Stimulated activated CD4-positive, alpha-beta T cell treated with anti-CD3 and anti-CD28 coated beads, TNF-alpha, amount 100 ng/mL, for 1 hour (primary cell): ENCODE results near the gene SPINK5.

Experiments used
- DNase-seq, 3 donors: peaks; one replicate each; pipeline ENCODE4 v3.0.0-alpha.2; 2020; ENCODE audit warnings: low read depth in 3 of 3, low spot score in 1 of 3

SPINK5 gene

DNA sequence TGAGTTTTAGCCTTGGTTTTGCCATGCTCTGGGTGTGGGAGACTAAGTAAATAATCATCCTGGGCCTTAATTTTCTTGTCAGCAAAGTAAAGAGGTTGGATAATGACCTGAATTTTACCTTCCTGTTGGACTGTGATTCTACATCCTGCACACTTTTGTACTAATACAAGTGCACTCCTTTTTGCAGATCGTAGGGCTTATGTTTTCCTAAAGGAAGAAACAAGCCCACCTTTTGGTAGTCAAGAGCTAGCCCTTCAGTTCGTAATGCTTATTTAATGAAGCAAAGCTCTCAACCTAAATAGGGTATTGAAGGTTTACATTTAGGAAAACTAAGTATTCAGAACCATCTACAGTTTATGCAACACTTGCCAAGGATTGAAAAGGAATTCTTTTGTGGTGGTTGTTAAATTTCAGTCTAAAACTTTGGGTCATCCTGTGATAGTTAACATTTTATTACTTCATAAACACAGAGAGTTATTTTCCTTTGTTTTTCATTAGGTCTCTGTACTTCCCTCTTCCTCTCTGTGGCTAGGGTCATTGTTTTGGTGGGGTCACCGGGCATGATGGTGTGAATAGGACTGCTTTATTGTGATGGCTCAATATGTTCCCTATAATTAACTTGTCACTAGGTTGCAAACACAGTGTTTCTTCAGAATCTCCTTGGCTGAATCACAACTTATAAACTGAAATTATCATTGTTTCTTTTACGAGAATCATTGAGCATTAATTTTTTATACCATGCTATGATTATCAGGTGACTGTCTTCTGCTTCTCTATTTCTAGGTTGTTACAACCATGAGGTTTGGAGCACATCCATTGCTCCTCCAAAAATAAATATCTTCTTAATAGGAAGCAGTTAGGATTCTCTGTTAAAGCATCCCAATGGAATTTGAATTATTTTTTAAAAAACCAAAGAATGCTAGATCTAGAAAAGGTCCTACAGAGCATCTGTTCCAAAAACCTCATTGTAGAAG lies 28.5 kb downstream of the SPINK5 start:
- DNase-seq: no peak

DNA sequence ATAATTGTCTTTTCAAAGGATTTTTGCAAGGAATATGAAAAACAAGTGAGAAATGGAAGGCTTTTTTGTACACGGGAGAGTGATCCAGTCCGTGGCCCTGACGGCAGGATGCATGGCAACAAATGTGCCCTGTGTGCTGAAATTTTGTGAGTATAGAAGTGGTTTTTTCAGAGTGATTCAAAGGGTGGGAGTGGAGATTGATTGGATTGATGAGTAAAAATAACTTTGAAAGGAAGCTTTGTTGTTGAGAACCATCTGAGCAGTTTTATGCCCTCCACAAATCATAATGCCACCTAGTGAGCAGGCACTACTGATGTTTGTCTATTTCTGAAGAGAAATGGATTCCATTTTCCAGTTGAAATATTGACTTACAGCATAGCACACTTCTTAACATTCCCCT lies 30.6 kb downstream of the SPINK5 start:
- no peak for DNase-seq

DNA sequence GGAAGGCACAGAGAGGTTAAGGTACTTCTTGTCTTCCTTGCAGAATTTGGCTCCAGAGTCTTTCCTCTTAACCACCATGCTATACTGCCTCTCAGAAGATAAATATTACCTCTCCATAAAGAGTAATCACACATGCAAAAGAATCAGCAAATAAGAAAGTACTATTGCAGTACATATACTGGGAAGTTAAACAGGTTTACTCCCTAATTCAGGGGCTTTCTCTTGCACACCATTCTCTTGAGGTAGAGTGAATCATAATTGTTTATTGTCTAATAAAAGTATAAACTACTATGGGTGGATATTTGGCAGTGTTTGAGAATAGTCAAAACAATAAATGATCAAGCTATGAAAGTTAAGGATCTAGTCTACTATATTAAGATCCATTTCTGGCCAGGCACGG lies 40.4 kb downstream of the SPINK5 start:
- DNase-seq: no peak

DNA sequence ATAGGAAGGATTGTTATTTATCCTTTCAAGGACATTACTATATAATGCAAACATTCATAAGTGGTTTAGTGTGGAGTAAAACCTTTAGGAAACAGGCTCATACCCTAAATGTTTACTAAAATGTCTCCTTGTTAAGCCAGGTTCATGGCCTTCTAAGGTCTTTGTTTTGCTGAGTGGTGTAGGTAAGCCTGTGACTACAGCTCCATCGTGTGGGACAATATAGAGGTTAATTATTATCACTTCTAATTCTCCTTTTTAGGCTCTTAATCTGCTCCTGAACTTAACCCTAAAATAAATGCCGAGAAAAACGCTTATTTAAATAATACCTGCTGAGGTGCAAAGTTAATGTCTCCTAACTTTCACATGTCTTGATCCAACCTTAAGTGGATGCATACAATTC lies 43.8 kb downstream of the SPINK5 start:
- no peak for DNase-seq

DNA sequence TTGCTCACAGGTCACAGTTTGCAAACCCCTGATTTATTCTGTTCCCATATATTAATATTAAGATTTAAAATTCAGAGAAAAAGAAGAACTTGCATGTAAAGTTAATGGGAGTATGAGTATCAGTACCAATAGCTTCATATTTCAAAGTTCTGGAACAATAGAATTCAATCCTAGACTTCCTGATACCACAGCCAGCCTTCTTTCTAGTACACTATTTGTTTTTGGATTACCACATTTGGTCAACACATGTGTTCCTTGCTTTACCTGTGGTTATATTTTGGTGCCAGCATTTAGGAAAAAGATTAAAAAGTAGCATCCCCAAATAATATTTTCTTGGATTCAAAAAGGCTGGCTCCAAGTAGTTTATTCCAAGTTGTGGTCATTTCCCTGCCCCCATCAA lies 49.5 kb downstream of the SPINK5 start:
- DNase-seq: no peak

DNA sequence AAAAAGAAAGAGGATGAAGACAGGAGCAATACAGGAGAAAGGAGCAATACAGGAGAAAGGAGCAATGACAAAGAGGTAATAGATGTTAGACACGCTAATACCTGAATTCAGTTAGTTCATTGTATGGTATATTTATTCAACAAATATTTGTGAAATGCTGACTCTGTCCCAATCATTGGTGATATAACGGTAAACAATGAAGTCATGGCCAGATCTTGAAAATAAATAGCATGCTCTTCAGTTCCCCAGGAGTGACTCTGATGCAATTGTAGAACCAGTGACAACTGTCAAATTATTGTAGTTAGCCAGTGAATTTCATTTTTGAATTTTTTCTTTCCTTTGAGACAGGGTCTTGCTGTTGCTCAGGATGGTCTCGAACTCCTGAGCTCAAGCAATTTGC lies 56.5 kb downstream of the SPINK5 start:
- no peak for DNase-seq

DNA sequence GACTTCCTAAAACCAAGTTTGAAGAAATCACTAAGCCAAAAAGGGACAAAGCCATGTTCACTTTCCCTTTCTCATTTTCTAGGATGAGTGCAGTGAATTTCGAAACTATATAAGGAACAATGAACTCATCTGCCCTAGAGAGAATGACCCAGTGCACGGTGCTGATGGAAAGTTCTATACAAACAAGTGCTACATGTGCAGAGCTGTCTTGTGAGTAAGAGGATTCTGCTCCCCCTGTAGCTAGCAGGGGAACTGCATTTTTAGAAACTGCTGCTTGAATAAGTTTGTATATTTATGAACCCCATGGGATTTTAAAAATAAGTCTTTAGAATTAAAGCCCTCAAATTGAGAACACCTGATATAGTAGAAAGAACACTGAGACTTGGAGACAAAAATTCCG lies 61.9 kb downstream of the SPINK5 start:
- DNase-seq: no peak

DNA sequence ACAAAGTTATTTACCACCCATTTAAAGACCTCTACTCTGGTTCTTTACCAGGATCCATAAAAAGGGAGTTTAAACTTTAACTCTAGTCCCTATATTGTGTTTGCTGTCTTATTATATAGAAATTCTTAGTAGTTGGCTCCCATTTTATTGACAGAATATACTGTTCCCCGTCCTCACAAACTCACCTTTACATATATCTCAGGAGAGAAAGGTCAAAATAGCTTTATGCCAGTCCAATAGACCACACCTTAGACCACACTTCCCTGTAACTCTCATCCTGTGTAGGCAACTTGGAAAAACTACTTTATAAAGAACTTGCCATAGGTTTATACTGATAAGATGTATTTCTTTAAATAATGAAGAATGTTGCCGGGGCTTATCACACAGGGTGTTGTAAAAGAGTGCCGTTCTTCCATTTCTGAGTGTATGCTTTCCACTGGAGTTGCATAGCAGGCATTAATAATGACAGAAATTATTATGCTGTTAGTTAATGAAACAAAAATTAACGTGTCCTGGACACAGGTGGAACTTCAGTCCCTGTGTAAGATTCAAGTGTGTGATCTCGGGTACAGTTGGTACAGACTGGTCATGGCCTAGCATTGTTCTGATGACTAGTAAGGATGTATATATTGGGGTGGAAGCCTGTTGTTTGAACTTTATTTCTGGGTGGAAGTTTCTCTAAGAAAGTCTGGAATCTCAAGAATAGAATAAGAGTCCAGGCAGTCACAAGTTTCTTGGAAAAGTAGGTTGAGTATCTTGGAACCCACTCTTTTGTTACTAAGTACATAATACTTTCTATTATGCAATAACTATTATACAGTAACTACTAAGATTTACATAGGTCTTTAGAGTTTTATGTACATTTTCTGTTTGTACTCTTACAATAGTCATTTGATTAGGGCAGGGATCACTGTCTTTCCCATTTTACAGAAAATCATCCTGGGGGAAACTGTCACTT lies 71.6 kb downstream of the SPINK5 start:
- no peak for DNase-seq

DNA sequence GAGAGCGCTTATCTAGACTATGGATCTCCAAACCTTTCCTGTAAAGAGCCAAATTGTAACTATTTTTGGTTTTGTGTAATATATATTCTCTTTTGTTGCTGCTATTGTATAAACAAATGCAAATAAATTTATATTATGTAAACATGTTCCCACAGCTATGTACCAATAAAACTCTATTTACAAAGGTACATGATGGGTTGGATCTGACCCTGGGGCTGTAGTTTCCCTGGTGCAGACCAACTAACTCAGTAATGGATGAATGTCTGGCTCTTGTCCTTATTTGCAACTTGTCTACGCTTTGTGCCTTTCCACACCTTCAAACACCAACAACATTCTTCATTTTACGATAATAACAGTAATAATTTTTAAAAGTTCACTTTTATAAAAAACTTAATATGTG lies 77.1 kb downstream of the SPINK5 start:
- no peak for DNase-seq

DNA sequence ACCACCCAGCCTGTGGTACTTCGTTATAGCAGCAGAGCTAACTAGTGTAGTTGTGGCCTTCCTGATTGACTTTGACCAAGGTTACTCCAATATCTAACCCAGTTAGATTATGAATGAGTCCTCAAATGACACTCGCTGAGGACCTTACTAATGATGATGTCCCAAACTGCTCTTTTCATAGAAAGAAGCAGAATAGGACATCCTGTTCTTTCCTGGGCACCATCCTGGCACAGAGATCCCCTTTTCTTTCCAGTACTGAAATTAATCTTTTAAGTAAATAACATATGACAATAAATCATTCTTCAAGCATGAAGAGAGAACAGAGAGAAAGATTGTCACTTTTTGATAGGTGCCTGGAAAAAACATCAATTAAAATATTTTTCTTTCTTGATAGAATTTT lies 77.9 kb downstream of the SPINK5 start:
- no peak for DNase-seq

DNA sequence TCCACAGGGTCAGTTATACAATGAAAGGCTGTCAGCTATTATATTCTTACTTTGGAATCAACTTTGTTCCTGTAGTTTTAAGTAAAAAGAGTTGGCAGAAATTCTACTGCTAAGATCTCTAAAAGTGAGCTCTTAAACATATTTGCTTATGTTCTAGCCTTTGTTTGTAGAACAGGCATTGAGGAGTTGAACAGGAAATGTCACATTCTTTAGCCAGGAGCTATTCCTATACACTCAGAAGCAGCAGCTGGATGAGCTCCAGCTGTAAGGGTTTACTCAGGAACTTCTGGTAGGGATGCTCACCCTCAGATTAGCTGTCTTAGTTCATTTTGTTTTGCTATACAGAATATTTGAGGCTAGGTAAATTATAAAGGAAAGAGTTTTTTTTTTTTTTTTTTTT lies 82.1 kb downstream of the SPINK5 start:
- DNase-seq: no peak

DNA sequence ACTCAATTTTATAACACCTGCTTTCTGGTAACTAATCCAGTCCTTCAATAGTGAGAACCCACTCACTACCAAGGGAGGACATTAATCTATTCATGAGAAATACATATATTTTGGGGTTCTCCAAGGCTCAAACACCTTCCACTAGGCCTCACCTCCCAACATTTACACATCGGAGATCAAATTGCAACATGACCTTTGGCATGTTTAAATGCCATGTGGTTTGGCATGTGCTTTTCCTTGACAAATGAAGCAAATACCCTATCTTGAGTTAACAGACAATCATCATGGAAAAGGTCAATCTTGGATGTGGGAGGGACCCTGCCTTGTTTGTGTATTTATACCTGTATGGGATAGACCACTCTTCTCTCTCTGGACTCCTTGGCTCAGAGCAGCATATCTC lies 82.7 kb downstream of the SPINK5 start:
- DNase-seq: no peak

DNA sequence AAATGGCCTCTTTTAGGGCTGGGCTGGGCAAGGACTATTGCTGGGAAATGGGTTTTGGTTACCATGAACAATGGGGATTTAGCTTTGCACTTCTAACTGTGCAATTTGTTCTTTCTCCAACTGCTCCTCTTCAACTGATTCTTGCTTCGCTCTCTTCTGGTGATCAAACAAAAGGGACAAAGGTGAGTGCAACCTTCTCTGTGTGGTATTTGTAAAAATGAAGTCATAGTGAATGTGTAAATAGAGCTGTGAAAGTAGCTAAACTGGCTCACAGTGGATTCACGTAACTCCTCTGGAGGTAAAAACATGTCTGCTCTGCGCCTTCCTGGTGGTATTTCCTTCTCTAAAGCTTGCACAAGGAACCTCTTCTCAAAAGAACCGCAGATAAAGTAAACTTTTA lies 83.6 kb downstream of the SPINK5 start:
- DNase-seq: no peak

DNA sequence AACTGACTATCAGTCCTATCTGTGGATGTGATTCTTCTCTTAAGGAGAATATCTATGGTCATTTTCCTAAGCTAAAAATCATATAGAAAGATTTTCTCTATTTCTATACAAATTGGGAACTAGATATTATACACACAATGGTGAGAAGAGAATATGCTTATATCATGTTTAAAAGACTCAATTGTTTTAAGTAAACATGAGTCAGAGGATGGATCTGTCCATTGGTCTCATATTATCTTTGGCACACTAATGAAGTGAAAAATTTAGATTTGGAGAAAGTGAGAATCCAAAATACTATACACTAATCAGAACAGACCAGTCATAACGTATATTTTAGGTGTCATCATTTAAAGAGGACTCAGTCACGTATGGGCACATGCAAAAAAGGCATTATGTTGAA lies 88.1 kb downstream of the SPINK5 start:
- no peak for DNase-seq

DNA sequence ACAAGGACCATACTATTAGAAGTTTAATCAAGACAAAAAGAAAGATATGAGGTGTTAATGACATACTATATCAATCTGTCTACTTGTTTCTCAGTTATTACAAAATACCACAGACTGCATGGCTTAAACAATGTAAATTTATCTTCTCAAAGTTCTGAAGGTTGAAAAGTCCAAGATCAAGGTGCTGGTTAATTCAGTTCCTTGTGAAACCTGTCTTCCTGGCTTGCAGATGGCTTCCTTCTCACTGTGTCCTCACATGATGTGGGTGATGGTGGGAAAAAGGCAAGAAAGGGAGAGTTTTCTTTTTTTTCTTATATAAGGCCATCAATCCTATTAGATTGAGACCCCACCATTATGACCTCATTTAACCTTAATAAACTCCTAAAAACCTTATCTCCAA lies 89.0 kb downstream of the SPINK5 start:
- DNase-seq: no peak

DNA sequence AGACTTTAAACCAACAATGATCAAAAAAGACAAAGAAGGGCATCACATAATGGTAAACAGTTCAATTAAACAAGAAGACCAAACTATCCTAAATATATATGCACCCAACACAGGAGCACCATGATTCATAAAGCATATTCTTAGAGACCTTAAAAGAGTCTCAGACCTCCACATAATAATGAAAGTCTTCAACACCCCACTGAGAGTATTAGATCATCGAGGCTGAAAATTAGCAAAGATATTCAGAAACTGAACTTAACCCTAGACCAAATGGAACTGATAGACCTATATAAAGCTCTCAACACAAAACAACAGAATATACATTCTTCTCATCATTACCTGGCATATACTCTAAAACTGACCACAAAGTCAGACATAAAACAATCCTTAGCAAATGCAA lies 92.8 kb downstream of the SPINK5 start:
- no peak for DNase-seq

DNA sequence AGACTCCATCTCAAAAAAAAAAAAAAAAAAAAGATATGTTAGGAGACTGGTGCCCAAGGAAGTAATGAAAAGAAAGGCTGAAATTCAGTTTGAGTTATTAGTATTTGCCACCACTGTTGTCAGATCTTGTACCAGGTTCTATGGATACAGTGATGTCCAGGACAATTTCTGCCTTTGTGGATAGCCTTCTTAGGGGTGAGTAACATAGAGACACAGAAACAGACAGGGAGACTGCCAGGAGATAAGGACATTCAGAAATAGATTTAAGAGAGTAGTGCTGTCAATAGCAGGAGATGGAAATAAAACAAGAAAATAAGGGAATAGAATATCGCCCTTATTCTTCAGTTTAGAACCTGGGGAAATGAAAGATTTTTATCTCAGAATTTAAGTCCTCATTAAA lies 98.3 kb downstream of the SPINK5 start:
- no peak for DNase-seq

DNA sequence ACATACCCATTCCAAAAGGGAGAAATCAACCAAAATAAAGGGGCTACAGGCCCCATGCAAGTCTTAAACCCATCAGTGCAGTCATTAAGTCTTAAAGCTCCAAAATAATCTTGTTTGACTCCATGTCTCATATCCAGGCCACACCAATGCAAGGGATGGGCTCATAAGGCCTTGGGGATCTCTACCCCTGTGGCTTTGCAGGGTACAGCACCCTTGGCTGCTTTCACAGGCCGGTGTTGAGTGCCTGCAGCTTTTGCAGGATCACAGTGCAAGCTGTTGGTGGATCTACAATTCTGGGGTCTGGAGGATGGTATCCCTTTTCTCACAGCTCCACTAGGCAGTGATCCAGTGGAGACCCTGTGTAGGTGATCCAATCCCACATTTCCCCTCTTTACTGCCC lies 99.6 kb downstream of the SPINK5 start:
- DNase-seq: no peak

DNA sequence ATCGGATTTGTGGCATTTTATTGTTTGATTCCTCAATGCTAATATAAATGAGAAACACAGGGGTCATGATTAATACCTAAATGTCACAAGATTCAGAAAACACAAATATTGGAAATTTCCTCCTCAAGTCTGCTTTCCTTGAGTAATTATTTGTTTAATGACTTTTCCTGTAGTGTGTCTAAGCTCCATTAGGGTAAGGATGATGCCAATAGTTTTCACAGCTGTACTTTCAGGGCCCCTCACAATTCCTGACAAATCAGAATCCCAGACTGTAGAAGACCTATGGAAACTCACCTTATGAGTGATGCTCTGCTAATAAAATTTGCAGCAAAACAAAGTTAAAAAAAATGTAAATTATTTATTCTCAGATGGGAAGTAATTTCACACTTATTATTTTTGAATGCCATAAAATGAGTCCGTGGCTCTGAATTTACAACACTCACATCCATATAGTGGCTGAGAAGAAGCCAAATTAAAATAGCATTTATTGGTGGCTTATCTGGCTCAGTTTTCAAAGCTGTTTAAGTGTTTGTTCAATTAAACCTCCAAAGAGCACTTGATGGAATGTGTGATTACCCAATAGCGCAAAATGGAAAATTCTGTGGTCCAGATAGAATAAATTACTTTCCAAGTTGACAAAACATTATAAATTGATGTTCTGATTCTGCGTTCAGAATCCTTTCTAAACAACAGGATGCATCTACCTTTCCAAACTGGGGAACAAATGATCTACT lies 102.9 kb downstream of the SPINK5 start:
- no peak for DNase-seq

DNA sequence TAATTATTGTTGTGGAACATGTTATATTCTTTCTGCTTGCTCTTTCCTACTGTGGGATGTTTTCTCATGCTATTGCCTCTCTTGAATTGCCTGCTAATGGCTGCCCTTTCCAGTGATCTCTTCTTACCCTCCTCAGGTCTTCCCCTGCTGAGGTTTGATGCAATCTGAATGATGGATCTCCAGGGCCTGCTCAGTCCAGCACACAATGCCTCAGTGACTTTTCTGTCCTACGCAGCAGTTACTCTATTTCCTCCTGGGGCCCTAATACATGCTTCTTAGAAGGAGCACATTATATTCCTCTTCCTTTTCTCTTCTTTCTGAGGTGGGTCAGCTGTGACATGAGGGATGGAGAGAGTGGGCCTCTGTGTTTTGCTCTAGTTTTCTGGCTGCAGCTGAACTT lies 104.5 kb downstream of the SPINK5 start, which contains the start of gene SPINK14:
Gene SPINK14 (plus strand): TSS at position 301 of the 400 bp plus-strand sequence. CDS start 1,187 bp downstream, outside the sequence.
- DNase-seq: no peak

DNA sequence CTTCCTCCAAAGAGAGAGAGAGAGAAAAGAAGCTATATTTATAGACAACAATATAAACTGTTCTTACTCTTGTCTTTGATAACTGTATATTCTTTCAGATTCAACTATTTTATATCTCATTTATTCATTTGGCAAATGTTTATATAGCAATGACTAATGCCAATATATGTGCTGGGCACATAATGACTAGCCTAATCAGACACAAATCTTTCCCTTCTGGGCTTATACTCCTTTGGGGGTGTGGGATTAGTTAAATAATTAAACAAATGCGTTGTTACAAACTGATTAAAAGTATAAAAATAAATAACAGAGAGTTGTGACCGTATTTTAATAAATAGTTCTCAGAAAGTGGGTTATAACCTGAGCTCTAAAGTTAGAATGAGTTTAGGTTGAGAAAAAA lies 108.6 kb downstream of the SPINK5 start:
- no peak for DNase-seq
